Vagina (tissue), 2 donors: Measurements from ENCODE around the gene SOX18.

ENCODE experiments used
- POLR2AphosphoS5 ChIP-seq, 2 donors: sonication (generic); formaldehyde crosslinking; IDR thresholded peaks; one replicate each; pipeline ENCODE4 v1.9.0; 2017; ENCODE audit warnings: antibody characterized with exemption in 2 of 2, mild to moderate bottlenecking in 2 of 2, low read depth in 1 of 2; ENCODE audit not compliant: insufficient read depth in 1 of 2
- TF ChIP-seq, protein P1 (sequence below), 3 experiments: fragments of 450-650 bp in 2 of 3; fragments of 200-600 bp in 1 of 3; sonication (generic) in 1 of 3; IDR thresholded peaks; one replicate each; pipeline ENCODE4 v1.5.1; 2017 to 2019; ENCODE audit warnings: antibody characterized with exemption in 3 of 3, mild to moderate bottlenecking in 2 of 3, moderate library complexity in 2 of 3

DNA sequence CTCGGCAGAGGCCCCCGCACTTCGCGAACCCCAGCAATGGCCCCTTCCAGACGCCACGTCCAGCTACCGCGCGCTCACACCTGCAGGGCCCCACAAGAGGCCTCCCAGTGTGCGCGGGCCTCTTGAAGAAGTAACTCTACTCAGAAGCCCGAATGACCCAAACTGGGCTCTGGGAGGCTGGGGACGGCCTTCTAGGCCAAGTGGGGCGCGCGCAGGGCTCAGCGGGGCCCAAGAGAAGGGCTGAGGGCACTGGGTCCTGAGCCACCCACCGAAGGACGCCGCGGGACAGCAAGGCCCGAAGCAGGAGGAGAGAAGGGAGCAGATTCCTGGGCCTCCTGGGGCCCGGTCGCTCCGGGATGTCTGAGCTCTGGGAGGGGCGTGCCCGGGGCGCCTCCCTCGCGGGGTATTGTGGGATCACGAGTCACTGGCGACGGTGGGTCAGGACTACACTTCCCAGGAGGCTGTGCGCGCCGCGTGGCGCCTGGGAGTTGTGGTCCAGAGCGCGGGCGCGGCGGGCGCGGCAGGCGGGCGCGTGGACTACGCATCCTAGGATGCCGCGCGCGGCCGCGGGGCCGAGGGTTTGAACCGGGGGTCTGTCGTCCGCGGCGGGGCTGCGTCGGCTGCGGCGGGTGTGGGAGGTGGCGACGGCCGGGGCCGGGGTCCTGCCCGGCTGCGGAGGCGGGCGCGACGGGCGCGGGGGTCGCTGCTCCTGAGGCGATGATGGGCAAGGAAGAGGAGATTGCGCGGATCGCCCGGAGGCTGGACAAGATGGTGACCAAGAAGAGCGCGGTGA lies 13.4 kb upstream of the SOX18 start, which contains the start of gene TCEA2:
- TF ChIP-seq, protein P1, sequence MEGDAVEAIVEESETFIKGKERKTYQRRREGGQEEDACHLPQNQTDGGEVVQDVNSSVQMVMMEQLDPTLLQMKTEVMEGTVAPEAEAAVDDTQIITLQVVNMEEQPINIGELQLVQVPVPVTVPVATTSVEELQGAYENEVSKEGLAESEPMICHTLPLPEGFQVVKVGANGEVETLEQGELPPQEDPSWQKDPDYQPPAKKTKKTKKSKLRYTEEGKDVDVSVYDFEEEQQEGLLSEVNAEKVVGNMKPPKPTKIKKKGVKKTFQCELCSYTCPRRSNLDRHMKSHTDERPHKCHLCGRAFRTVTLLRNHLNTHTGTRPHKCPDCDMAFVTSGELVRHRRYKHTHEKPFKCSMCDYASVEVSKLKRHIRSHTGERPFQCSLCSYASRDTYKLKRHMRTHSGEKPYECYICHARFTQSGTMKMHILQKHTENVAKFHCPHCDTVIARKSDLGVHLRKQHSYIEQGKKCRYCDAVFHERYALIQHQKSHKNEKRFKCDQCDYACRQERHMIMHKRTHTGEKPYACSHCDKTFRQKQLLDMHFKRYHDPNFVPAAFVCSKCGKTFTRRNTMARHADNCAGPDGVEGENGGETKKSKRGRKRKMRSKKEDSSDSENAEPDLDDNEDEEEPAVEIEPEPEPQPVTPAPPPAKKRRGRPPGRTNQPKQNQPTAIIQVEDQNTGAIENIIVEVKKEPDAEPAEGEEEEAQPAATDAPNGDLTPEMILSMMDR (IDR thresholded peaks at IDR 0.05), result peak in 1 of 3 experiments; percentile 4
- peak; percentile 87 to 93 for TF ChIP-seq POLR2AphosphoS5 (IDR thresholded peaks at IDR 0.05; ENCODE audit: insufficient read depth in 1 of 2, low read depth in 1 of 2)
